H1 (cell line): ENCODE measurements around the gene SH3PXD2B. TPM values are rescaled to one million over a fixed set of nuclear protein-coding genes. Genes with fewer than 3 reads are reported as not detected.

ENCODE experiments used
- CTCF ChIA-PET: fragments of 300-600 bp; sonication (Branson Sonifier 250); formaldehyde crosslinking; loops from one replicate; lab custom pipeline; 2021; ENCODE audit not compliant: partially characterized antibody; lab: Charles Lee
- POLR2A ChIA-PET: fragments of 300-600 bp; sonication (Branson Sonifier 250); formaldehyde crosslinking; loops from one replicate; lab custom pipeline; 2021; ENCODE audit warnings: inconsistent platforms; ENCODE audit not compliant: partially characterized antibody; lab: Charles Lee
- DNase-seq, 2 experiments: peaks; one replicate each; pipeline versions ENCODE4 v3.0.0 to v3.0.0-alpha.2; 2010 to 2022; ENCODE audit warnings: low spot score in 2 of 2, low read depth in 1 of 2, mixed read lengths in 1 of 2
- FAIRE-seq: peaks from 2 replicates; lab custom pipeline; 2011; peaks lifted over from hg19 to GRCh38; lab: Jason Lieb, UNC
- H2AFZ ChIP-seq: 2 replicates; pipeline ENCODE4 v1.8.1; 2012; ENCODE audit warnings: low read length, inconsistent platforms
- H2AK5ac ChIP-seq: 2 replicates; pipeline ENCODE4 v1.6.1; 2013; ENCODE audit warnings: low read depth, low read length
- H2BK120ac ChIP-seq: replicated peaks from 2 replicates; pipeline ENCODE3; 2013; ENCODE audit warnings: low read depth, low read length, inconsistent platforms
- H2BK12ac ChIP-seq: 2 replicates; pipeline ENCODE4 v1.6.1; 2013; ENCODE audit warnings: low read depth, low read length
- H2BK15ac ChIP-seq: 2 replicates; pipeline ENCODE4 v1.6.1; 2013; ENCODE audit warnings: low read length
- H2BK20ac ChIP-seq: 2 replicates; pipeline ENCODE4 v1.6.1; 2013; ENCODE audit warnings: low read length
- H2BK5ac ChIP-seq: 2 replicates; pipeline ENCODE4 v1.6.1; 2013; ENCODE audit warnings: low read depth, low read length
- H3K14ac ChIP-seq: 2 replicates; pipeline ENCODE4 v1.6.1; 2013; ENCODE audit warnings: inconsistent platforms; ENCODE audit not compliant: insufficient read length
- H3K18ac ChIP-seq: 2 replicates; pipeline ENCODE4 v1.6.1; 2013; ENCODE audit warnings: low read length; ENCODE audit errors: extremely low read depth
- H3K23ac ChIP-seq: 2 replicates; pipeline ENCODE4 v1.6.1; 2013; ENCODE audit warnings: inconsistent platforms; ENCODE audit not compliant: insufficient read length
- H3K23me2 ChIP-seq: 2 replicates; pipeline ENCODE4 v1.6.1; 2013; ENCODE audit warnings: low read depth, low read length
- H3K27ac ChIP-seq: 2 replicates; pipeline ENCODE4 v1.6.1; 2011; ENCODE audit warnings: low read depth, low read length, inconsistent platforms
- H3K27me3 ChIP-seq, 4 experiments: replicated peaks in 1 of 4; 1 replicate in 1 of 4; 2 replicates in 3 of 4; pipeline versions ENCODE4 v1.6.1 to v1.8.1; 2011 to 2013; ENCODE audit warnings: low read length in 3 of 4, mild to moderate bottlenecking in 3 of 4, inconsistent platforms in 2 of 4, mixed read lengths in 2 of 4, moderate library complexity in 1 of 4; ENCODE audit not compliant: control insufficient read depth in 3 of 4, insufficient read depth in 3 of 4; ENCODE audit errors: extremely low read depth in 1 of 4
- H3K36me3 ChIP-seq, 4 experiments: 2 replicates each; pipeline versions ENCODE4 v1.6.1 to v1.8.1; 2011 to 2013; ENCODE audit warnings: mild to moderate bottlenecking in 4 of 4, low read length in 3 of 4, moderate library complexity in 2 of 4, control low read depth in 1 of 4, inconsistent platforms in 1 of 4; ENCODE audit not compliant: insufficient read depth in 4 of 4, control insufficient read depth in 2 of 4
- H3K4ac ChIP-seq: replicated peaks from 2 replicates; pipeline ENCODE3; 2013; ENCODE audit warnings: low read length, low read depth, mixed read lengths, inconsistent platforms; ENCODE audit not compliant: insufficient read length
- H3K4me1 ChIP-seq, 4 experiments: replicated peaks in 1 of 4; 1 replicate in 1 of 4; 2 replicates in 3 of 4; pipeline versions ENCODE4 v1.6.1 to v1.8.1; 2011 to 2013; ENCODE audit warnings: low read length in 3 of 4, inconsistent platforms in 2 of 4, mixed read lengths in 1 of 4; ENCODE audit not compliant: insufficient read depth in 4 of 4, control insufficient read depth in 3 of 4
- H3K4me2 ChIP-seq, 2 experiments: 2 replicates each; pipeline versions ENCODE4 v1.6.1 to v1.8.1; 2011 to 2013; ENCODE audit warnings: low read depth in 2 of 2, low read length in 2 of 2, control low read depth in 1 of 2, inconsistent platforms in 1 of 2, mild to moderate bottlenecking in 1 of 2; ENCODE audit not compliant: insufficient read depth in 1 of 2
- H3K4me3 ChIP-seq, 4 experiments: fragments of 200-600, 300-600 bp in 1 of 4; sonication (generic), shearing (Covaris generic), sonication (Bioruptor Twin) in 1 of 4; 2 replicates each; pipeline versions ENCODE4 v1.5.1 to v1.8.1; 2011 to 2016; ENCODE audit warnings: low read length in 4 of 4, low read depth in 3 of 4, control low read depth in 2 of 4, inconsistent platforms in 2 of 4, mild to moderate bottlenecking in 2 of 4, mixed read lengths in 1 of 4, moderate library complexity in 1 of 4; ENCODE audit not compliant: insufficient read depth in 2 of 4; ENCODE audit errors: extremely low read depth in 1 of 4
- H3K56ac ChIP-seq: replicated peaks from 2 replicates; pipeline ENCODE3; 2013; ENCODE audit warnings: low read depth, mild to moderate bottlenecking, mixed read lengths, low read length, inconsistent platforms; ENCODE audit not compliant: insufficient read length
- H3K79me1 ChIP-seq: 2 replicates; pipeline ENCODE4 v1.6.1; 2013; ENCODE audit warnings: low read depth, low read length, control low read depth
- H3K79me2 ChIP-seq, 2 experiments: 2 replicates each; pipeline versions ENCODE4 v1.6.1 to v1.8.1; 2012 to 2013; ENCODE audit warnings: low read length in 2 of 2, mild to moderate bottlenecking in 2 of 2, inconsistent platforms in 1 of 2; ENCODE audit not compliant: insufficient read depth in 2 of 2, control insufficient read depth in 1 of 2
- H3K9ac ChIP-seq, 4 experiments: replicated peaks in 1 of 4; 1 replicate in 1 of 4; 2 replicates in 3 of 4; pipeline versions ENCODE4 v1.6.1 to v1.8.1; 2011 to 2013; ENCODE audit warnings: low read depth in 3 of 4, low read length in 3 of 4, control low read depth in 2 of 4, mild to moderate bottlenecking in 2 of 4, moderate library complexity in 2 of 4, inconsistent platforms in 1 of 4; ENCODE audit errors: extremely low read depth in 1 of 4
- H3K9me3 ChIP-seq, 2 experiments: 2 replicates each; pipeline versions ENCODE4 v1.6.1 to v1.8.1; 2012 to 2013; ENCODE audit warnings: mild to moderate bottlenecking in 2 of 2, moderate library complexity in 2 of 2, control low read depth in 1 of 2, inconsistent platforms in 1 of 2, low read depth in 1 of 2, low read length in 1 of 2, mixed read lengths in 1 of 2; ENCODE audit not compliant: insufficient read depth in 2 of 2
- H4K20me1 ChIP-seq, 2 experiments: replicated peaks in 1 of 2; 2 replicates each; pipeline versions ENCODE3 to v1.8.1; 2011 to 2013; ENCODE audit warnings: inconsistent platforms in 2 of 2, low read length in 2 of 2, mild to moderate bottlenecking in 1 of 2; ENCODE audit not compliant: insufficient read depth in 2 of 2, control insufficient read depth in 1 of 2
- H4K5ac ChIP-seq: 2 replicates; pipeline ENCODE4 v1.6.1; 2013; ENCODE audit warnings: low read length, low read depth, mixed read lengths, inconsistent platforms; ENCODE audit not compliant: insufficient read length
- H4K8ac ChIP-seq: 2 replicates; pipeline ENCODE4 v1.8.0; 2013; ENCODE audit warnings: mild to moderate bottlenecking, moderate library complexity, low read length, inconsistent platforms; ENCODE audit not compliant: insufficient read depth; ENCODE audit errors: extremely low read depth
- H4K91ac ChIP-seq: replicated peaks from 2 replicates; pipeline ENCODE3; 2013; ENCODE audit warnings: low read length, mixed read lengths, inconsistent platforms; ENCODE audit not compliant: insufficient read length
- ASH2L ChIP-seq: fragments of 200-600, 300-600 bp; sonication (generic); IDR thresholded peaks from one replicate; pipeline ENCODE4 v1.7.1; 2017; ENCODE audit warnings: low read length
- CBX5 ChIP-seq: fragments of 300-800, 300-1000 bp; sonication (generic); IDR thresholded peaks from 2 replicates; pipeline ENCODE4 v1.7.1; 2016; ENCODE audit warnings: antibody characterized with exemption, low read length, low read depth
- NRF1 ChIP-seq: IDR thresholded peaks from 2 replicates; pipeline ENCODE4 v1.6.1; 2011; ENCODE audit warnings: mild to moderate bottlenecking, low read depth, low read length, improper control_type of control experiment
- POU5F1 ChIP-seq: IDR thresholded peaks from 2 replicates; pipeline ENCODE4 v1.6.1; 2011; ENCODE audit warnings: low read depth, mild to moderate bottlenecking, low read length, moderate library complexity
- TCF12 ChIP-seq: IDR thresholded peaks from 2 replicates; pipeline ENCODE4 v1.6.1; 2011; ENCODE audit warnings: low read depth, mild to moderate bottlenecking, low read length
- WGBS, 2 experiments: shearing (Covaris generic) in 1 of 2; methylation state at CpG; one replicate each; pipeline versions ENCODE4 v1.1.6 to v1.1.7; 2013 to 2015; ENCODE audit warnings: low lambda C conversion rate in 2 of 2, mixed read lengths in 2 of 2, inconsistent platforms in 1 of 2, low coverage in 1 of 2, missing lambda C conversion rate in 1 of 2; ENCODE audit not compliant: insufficient replicate concordance in 2 of 2, insufficient coverage in 1 of 2, insufficient read length in 1 of 2; ENCODE audit errors: extremely low coverage in 1 of 2, missing lambda C conversion rate in 1 of 2; 5-methylcytosine and 5-hydroxymethylcytosine counted together
- polyA plus RNA-seq, 7 experiments: library from polyadenylated mRNA; depleted of rRNA in 3 of 7; stranded (reverse) in 5 of 7; unstranded in 2 of 7; fragments of >200 nt in 5 of 7; fragments of 200-250 nt in 2 of 7; gene quantifications; 1 replicate in 5 of 7; 2 replicates in 1 of 7; 4 replicates in 1 of 7; pipeline versions ENCODE4 v1.2.1 to v1.2.3, GENCODE V29; 2011 to 2013; ENCODE audit warnings: missing spikeins in 2 of 7, mixed read lengths in 2 of 7
- total RNA-seq: library from RNA; stranded (reverse); fragmentation: NEBNext Ultra II Directional; extraction: Animal tissue kit (Norgen Biotek cat#: 25700); gene quantifications from 2 replicates; pipeline ENCODE4 v1.2.1, GENCODE V29; 2021

The SH3PXD2B gene
- total and polyA plus RNA-seq, 2 of the 8 experiments (the other 6 are each of a cell fraction or from before 2014, with no cell fraction given) = 32.9 to 72.9 TPM

- H4K20me1 ChIP-seq = peaks cover 2% of the 10 kb centered on the region in 2 experiments
- no peak overlapping the region for H3K4me2 ChIP-seq
- peaks cover 2 to 50% (median 21%) of the 10 kb centered on the region in 4 experiments; a peak in 6 of 8 replicates for H3K36me3 ChIP-seq
- H4K8ac ChIP-seq = no peak overlapping the region
- no peak overlapping the region for H3K14ac ChIP-seq
- H3K18ac ChIP-seq = no peak overlapping the region
- H3K4me3 ChIP-seq = no peak overlapping the region
- no peak overlapping the region for H3K4ac ChIP-seq
- no peaks in the 10 kb centered on the region for H3K79me2 ChIP-seq
- H2AFZ ChIP-seq = no peak overlapping the region
- FAIRE-seq (no peak), DNase-seq (no peak)
- H3K27me3 ChIP-seq = no peaks in the 10 kb centered on the region
- 0 out of 2 replicates have a peak overlapping the region, but pooled peaks have one; percentile 38 for H2BK5ac ChIP-seq
- no peaks in the 10 kb centered on the region for H3K9me3 ChIP-seq
- POLR2A ChIA-PET = no interaction called here
- WGBS, 2 experiments = 84% methylated on average over 6 of the region's 6 CpGs; no CpG with 5 or more reads in 1 of the 2 experiments
- no peaks in the 10 kb centered on the region for H3K4me1 ChIP-seq
- no peak overlapping the region for H4K91ac ChIP-seq
- H3K79me1 ChIP-seq = no peaks in the 10 kb centered on the region; the same call in 1 of the 2 replicates
- H3K56ac ChIP-seq = no peak overlapping the region
- H3K23ac ChIP-seq = no peak overlapping the region
- H3K23me2 ChIP-seq = no peaks in the 10 kb centered on the region
- no peak overlapping the region for H2AK5ac ChIP-seq
- no peak for TF ChIP-seq NRF1
- no peak for TF ChIP-seq ASH2L
- TF ChIP-seq POU5F1 = no peak
- no peak for TF ChIP-seq CBX5
- no peak for TF ChIP-seq TCF12
- no peak overlapping the region for H2BK15ac ChIP-seq
- H3K9ac ChIP-seq = no peak overlapping the region
- CTCF ChIA-PET = interaction anchor here (0.8 to 1.5 kb wide), 2 partner anchors 13 to 68 kb away, joined by 3 to 5 read pairs; no protein-coding TSS in a partner anchor
- H3K27ac ChIP-seq = no peak overlapping the region
- no peak overlapping the region for H2BK120ac ChIP-seq
- H2BK20ac ChIP-seq = no peak overlapping the region
- no peak overlapping the region for H4K5ac ChIP-seq
- no peak overlapping the region for H2BK12ac ChIP-seq
Observed at GRCh38 chr5:172383191-172383802, 71.0 kb downstream of the SH3PXD2B start.
